HG02885 (cell line): ENCODE results near the gene GRK5.
"Not testable (repeated sequence)": the region's sequence is repeated elsewhere in the genome, so short reads cannot be mapped to it uniquely, and the experiment has no call there.

ENCODE experiments used
- ATAC-seq: cut with Tn5 transposase; IDR thresholded peaks from one replicate; pipeline ENCODE4 v1.9.1; 2021; ENCODE audit warnings: mild to moderate bottlenecking; ENCODE audit not compliant: unreplicated experiment, poor library complexity

Gene GRK5

DNA sequence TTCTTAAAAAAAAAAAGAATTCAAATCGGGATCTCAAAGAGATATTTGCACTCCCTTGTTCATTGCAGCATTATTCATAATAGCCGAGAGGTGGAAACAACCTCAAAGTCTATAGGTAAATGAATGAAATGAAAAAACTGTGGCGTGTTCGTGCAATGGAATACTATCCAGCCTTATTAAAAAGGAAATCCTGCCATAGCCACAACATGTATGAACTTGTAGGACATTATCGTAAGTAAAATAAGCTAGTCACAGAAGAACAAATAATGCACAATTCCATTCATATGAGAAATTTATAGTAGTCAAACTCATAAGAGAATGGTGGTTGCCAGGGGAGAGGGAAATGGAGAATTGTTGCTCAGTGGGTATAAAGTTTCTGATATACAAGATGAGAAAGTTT is 37.9 kb downstream of the GRK5 start:
- ATAC-seq: no peak

DNA sequence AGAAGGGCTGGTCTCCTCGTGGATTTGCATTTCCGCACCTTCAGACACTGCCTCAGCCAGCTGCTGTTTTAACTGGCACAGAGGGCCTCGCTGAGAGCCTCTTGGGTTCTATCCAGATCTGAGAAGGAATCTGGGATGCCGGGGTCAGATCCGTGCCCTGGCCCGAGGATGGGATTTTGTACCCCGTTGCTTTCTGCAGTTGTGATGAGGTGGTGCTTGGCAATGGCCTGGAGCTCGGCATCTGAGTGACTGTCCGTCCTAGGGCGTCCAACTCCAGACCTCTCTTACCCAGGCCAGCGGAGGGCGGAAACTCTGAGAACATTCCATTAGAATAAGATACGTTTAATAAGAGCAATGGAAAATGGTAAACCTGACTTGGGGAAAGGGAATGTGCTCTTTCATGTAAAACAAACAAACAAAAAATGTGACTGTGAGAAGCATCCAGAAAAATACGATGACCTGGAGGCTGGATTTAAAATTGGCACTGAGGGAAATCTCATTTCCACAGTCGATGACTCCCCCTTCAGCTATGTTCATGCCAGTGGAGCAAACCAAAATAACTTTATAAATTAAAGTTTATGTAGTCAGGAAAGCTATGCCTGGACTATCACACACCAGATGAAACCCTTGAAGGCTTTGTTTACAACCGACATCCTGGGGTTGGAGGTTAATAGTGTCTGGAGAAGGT is 39.6 kb downstream of the GRK5 start:
- ATAC-seq: no peak

GRCh38 chr10:119247550-119247894 is 40.2 kb downstream of the GRK5 start:
- ATAC-seq: no peak

DNA sequence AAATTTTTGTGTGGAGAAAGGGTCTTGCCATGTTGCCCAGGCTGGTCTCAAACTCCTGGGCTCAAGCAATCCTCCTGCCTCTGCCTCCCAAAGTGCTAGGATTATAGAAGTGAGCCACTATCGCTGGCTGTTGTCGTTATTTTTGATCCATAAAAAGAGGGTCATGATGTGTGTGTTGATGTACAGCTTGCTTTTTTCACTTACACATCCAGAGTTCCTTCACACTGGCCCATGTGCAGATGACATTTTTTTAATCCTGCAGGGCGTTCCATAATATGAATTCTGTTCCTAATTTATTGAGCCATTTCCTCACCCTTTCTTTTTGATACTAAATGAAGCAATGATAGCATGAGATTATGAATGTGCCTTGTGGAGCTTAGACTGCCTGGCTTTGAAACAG is 40.8 kb downstream of the GRK5 start:
- ATAC-seq: no peak

- ATAC-seq: no peak
Measured at GRCh38 chr10:119248681-119249080, 41.3 kb downstream of the GRK5 start.

DNA sequence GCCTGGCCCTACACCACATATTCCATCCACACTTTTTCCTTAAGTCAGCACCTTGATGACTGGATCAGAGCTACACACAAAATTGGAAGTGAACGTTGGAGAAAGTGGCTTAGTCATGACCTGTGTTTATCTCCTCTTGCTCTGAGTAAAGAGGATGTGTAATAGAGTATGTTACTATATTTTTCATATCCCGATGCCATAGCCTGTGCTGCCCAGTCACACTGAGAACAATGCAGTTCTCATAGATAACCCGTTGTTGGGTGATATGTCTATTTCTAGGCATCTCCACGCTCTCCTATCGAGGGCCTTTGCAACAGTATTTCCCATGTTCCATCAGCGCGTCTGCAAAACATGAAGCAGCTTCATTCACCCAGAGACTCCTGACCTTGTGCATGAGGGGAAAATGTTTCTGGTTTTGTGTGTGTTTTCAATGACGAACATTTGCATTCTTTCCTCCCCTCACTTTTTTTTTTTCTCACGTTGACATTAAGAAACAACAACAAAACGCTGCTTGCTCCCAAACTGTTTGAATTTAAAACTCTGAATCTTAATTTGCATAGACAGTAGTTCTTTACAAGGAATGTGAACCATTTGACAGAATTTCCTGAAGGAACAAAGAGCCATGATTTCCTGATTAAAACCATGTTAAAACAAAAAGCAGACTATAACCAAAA is 43.4 kb downstream of the GRK5 start:
- no peak for ATAC-seq

GRCh38 chr10:119251315-119251708 is 43.9 kb downstream of the GRK5 start:
- ATAC-seq: no peak

GRCh38 chr10:119252051-119252465 is 44.7 kb downstream of the GRK5 start:
- no peak for ATAC-seq

DNA sequence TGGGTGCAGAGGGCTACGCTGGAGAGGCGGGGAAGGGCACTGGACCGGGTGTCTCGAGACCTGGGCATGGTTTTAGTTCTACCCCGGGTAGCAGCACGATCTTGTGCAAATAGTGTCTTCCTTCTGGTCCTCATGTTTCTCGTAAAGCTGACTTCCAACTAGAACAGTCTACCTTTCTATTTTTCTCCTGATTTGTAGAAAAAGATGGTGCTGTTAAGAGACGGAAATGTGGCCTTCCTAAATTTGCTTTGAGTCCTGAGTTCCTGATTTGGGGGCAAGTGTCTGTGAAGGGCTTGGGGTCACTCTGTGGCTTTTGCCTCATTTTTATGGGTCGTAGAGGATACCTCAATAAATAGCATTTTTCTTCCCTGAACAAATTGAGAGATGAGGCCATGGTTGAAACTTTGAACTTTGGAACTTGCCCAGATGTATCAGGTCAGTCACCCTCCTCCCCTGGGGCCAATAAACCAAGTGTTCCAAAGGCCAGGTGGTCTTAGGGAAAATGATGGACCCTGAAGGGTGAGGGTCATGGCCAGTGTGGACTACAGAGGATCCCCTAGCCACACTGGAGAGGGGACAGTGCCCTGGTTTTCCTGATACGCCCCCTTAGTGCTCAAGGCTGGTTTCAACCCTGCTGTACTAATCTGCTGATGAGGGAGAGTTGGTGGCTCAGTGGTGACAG is 45.2 kb downstream of the GRK5 start:
- ATAC-seq: no peak

GRCh38 chr10:119253433-119254174 is 46.2 kb downstream of the GRK5 start:
- peak; percentile 50 for ATAC-seq

DNA sequence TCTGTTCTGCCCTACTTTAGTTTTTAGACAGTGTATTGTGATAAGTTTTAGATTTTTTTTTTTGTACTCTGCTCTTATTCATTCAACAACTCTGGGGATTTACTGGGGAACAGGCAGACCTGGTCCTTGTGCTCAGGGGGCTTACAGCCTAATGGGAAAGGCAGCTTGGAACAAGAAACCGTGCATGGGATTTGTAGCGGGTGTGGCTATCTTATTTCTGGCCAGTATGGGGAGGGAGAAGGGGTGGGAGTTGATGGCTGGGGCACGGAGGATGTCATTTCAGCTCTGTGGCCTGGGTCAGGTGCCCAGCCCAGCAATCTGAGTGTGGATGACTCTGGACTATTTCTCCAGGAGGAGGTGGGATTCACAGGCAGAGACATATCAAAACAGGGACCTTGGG is 47.0 kb downstream of the GRK5 start:
- no peak for ATAC-seq

- ATAC-seq: no peak
Measured at GRCh38 chr10:119256030-119256429, 48.7 kb downstream of the GRK5 start.

DNA sequence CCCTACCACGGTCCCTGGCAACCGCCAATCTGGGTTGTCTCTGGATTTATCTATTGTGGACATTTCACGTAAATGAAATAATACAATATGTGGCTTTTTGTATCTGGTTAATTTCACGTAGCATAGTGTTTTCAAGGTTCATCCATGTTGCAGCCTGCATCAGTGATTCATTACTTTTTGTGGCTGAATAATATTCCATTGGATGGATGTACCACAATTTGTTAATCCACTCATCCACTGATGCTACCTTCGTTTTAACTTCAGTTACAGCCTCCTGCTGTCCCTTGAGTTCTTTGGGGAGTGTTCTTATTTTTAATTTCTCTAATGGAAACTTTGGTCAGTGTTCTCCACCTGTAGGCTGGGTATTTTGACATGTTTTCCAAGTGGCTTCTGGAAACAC is 49.5 kb downstream of the GRK5 start:
- ATAC-seq: no peak

DNA sequence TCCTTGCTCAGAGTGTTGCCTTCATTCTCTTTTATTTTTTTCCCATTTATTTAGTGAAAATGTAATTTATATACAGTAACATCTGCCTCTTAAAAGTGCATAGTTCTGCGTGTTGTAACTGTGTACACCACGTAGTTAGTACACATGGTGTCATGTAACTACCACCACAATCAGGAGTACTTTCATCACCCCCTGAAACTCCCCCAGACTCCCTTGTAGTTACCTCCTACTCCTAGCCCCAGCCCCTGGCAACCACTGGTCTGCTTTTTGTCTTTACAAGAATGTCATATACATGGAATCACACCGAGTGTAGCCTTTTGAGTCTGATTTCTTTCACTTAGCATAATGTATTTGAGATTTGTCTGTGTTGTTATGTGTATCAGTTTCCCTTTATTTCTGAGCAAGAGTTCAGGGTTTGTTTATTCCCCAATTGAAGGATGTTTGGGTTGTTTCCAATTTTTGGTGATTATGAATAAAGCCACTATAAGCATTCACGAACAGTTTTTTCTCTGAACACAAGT is 50.6 kb downstream of the GRK5 start:
- ATAC-seq: no peak

DNA sequence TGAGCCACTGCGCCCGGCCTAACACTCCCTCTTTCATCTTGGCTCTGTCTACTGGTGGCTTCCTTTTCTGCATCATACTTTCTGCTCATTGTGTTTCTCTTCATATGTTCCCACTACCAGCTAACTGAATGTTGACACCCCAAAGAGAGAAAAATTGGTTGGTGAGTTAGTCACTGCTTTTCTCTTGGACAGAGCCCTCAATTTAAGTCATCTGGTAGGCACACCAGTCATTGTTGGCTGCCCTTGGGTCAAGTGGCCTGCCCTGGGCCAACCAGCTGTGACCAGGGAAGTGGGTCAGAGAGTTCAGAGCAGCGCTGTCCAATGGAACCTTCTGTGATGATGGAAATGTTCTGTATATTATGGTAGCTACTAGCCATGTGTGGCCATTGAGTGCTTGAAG is 52.0 kb downstream of the GRK5 start:
- ATAC-seq: no peak

DNA sequence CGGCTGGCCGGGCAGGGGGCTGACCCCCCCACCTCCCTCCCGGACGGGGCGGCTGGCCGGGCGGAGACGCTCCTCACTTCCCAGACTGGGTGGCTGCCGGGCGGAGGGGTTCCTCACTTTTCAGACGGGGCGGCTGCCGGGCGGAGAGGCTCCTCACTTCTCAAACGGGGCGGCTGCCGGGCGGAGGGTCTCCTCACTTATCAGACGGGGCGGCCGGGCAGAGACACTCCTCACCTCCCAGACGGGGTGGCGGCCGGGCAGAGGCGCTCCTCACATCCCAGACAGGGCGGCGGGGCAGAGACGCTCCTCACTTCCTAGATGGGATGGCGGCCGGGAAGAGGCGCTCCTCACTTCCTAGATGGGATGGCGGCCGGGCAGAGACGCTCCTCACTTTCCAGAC is 53.6 kb downstream of the GRK5 start:
- ATAC-seq: not testable (repeated sequence)

DNA sequence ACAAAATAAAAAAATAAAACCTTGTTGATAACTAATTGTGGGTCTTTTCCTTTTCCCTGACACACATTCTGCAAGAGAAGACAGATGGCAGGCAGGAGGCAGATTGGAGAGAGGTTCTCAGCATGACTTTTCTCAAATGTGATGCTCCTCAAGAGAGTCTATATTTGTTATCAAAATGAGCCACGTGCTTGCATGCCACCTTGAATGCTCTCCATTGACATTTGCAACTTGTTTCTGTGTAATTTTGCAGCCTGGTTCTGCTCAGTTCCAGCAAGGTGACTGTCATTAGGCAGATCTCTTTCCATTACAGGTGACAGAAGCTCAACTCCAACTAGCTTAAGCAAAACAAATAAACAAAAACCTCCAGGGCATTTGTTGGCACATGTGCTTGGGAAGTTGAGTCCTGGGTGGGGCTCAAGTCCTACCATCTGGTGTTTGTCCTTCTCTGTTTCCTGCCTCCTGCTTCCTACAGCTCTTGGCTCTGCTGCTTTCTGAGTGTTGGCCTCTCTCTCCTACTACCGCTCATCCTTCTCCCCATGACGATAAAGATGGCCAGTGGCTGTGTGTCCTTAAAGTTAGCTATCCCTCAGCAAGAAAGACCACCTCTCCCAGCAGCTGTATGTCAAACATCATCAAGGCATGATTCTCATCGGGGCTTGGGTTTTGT is 56.7 kb downstream of the GRK5 start:
- no peak for ATAC-seq

- ATAC-seq: no peak
Measured at GRCh38 chr10:119265691-119266090, 58.3 kb downstream of the GRK5 start.

DNA sequence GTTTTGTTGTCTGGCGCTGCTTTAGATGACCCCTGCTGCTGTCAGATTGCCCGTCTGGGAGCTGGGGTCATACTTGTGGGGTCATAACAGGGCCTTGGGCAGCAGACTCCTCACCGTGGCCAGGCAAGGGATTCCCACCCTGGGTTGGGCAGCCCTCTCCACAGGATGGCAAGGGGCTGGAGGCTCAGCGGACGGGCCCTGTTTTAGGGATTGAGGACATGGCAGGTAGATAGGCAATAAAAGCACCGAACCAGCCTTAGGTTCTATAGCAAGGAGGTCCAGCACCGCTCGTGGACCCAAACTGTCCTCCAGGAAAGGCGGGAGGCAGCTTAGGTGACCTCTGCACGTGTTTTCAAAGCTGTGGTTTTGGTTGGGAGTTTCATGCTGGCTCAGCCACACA is 60.0 kb downstream of the GRK5 start:
- ATAC-seq: no peak

DNA sequence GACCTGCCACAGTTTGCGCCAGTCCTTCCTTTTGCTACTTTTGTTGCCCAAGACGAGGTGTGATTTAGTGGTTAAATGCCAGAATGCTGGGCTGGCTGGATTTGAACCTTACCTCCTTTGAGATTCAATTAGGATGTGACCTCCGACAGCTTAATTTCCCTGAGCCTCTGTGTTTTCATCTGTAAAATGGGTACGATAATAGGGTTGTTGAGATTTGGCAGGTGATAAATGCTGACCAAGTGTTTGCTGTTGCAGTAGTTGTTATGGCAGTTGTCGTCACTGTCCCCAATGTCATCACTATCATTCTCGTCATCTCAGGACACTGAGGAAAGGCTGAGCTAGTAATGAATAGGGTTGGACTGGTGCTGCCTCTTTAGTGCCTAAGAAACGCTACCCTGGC is 61.1 kb downstream of the GRK5 start:
- ATAC-seq: no peak
